SU-DHL-6 (cell line): ENCODE data around the gene ARHGAP44.

Experiments used
- CTCF ChIP-seq: fragments of 200-600 bp; sonication (generic); IDR thresholded peaks from one replicate; pipeline ENCODE4 v1.5.1; 2017; ENCODE audit warnings: antibody characterized with exemption, mild to moderate bottlenecking, low read length, moderate library complexity; ENCODE audit not compliant: insufficient read depth, poor library complexity, severe bottlenecking
- EZH2phosphoT487 ChIP-seq: fragments of 200-600 bp; sonication (generic), shearing (Covaris generic); conservative IDR thresholded peaks from 2 replicates; pipeline ENCODE4 v1.6.1; 2018; ENCODE audit warnings: mild to moderate bottlenecking, antibody characterized with exemption, low read length, moderate library complexity, mixed read lengths

GRCh38 chr17:12900474-12900873, 111.2 kb downstream of the ARHGAP44 start:
- no peak for TF ChIP-seq CTCF
- no peak for TF ChIP-seq EZH2phosphoT487
